Suppressor macrophage treated with lipopolysaccharide for 4 hours (primary cell): Measurements from ENCODE around the gene TNRC6C.

Experiments
- DNase-seq: peaks from one replicate; pipeline ENCODE4 v3.0.0-alpha.2; 2020

The TNRC6C gene, protein sequence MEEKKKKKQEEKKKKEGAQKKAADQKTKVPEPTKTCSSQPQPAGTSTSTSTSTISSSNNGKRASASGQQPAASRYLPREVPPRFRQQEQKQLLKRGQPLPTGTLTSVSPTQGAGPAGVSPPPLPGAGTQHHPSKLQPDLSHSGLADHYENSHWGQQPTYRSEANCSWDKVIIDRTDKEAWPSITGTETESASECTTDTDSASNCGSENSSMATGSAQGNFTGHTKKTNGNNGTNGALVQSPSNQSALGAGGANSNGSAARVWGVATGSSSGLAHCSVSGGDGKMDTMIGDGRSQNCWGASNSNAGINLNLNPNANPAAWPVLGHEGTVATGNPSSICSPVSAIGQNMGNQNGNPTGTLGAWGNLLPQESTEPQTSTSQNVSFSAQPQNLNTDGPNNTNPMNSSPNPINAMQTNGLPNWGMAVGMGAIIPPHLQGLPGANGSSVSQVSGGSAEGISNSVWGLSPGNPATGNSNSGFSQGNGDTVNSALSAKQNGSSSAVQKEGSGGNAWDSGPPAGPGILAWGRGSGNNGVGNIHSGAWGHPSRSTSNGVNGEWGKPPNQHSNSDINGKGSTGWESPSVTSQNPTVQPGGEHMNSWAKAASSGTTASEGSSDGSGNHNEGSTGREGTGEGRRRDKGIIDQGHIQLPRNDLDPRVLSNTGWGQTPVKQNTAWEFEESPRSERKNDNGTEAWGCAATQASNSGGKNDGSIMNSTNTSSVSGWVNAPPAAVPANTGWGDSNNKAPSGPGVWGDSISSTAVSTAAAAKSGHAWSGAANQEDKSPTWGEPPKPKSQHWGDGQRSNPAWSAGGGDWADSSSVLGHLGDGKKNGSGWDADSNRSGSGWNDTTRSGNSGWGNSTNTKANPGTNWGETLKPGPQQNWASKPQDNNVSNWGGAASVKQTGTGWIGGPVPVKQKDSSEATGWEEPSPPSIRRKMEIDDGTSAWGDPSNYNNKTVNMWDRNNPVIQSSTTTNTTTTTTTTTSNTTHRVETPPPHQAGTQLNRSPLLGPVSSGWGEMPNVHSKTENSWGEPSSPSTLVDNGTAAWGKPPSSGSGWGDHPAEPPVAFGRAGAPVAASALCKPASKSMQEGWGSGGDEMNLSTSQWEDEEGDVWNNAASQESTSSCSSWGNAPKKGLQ (N-terminal part only)

DNA sequence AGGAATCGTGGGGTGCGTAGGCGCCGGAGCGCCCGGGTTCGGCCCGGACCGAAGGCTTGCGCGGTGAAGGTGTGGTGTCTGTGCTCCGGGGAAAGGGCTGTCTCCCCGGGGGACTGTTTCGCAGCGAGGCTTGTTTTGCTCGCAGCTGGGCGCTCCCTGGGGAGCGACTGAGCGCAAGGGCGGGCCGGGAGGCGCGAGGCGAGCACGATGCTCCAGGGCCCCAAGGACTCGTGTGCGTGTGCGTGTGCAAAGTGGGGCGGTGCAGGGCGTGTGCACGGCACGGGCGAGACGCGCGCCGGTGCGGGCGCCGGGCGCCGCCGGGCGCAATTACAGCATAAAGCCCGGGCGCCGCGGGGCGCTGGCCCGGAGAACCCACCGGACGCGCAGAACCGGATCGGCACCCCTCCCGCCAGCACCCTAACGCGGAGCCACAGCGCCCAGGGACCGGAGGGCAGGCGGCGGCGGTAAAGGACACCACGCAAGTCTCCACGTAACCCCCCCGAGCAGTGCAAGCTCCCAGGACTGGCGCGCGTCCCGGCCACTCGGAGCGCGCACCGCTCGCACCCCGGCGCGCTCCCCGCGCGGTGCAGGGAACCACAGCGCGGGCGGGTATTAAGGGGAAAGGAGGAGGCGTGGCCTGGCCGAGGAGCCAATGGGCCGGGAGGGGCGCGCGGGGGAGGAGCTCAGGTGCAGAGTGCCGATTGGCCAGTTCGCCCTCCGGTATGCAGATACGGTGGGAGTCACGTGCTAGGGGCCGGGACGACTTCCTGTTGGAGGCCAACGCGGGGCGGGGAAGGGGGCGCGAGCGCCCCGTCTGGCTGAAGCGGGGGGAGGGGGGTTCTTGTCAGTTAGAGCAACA, at the start of gene TNRC6C:
TSS of gene TNRC6C (plus strand) at position 847 of the 859 bp plus-strand sequence. CDS start 45,504 bp downstream, outside the sequence.
- peak; percentile 99 for DNase-seq

DNA sequence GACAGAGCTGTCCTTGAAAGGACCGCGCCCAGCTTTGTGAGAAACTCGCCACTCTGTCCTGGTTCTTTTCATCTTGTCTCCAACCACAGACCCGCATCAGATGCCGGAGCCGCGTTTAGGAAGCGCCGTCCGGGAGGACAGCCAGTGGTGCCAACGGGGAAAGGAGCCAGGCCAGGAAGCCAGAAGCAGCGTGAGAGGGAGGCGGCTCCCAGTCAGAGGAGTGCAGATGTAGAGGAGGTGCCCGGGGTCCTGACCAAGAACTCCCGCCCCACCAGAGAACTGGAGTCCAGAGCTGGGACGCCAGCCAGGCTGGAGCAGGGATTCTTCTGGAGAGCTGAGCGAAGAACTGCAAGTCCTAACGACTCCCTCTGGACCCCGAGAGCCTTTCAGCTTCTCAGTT, 49.3 kb upstream of the TNRC6C start:
- DNase-seq, result no peak

GRCh38 chr17:77909816-77910215, 48.7 kb upstream of the TNRC6C start:
- DNase-seq, result no peak

DNA sequence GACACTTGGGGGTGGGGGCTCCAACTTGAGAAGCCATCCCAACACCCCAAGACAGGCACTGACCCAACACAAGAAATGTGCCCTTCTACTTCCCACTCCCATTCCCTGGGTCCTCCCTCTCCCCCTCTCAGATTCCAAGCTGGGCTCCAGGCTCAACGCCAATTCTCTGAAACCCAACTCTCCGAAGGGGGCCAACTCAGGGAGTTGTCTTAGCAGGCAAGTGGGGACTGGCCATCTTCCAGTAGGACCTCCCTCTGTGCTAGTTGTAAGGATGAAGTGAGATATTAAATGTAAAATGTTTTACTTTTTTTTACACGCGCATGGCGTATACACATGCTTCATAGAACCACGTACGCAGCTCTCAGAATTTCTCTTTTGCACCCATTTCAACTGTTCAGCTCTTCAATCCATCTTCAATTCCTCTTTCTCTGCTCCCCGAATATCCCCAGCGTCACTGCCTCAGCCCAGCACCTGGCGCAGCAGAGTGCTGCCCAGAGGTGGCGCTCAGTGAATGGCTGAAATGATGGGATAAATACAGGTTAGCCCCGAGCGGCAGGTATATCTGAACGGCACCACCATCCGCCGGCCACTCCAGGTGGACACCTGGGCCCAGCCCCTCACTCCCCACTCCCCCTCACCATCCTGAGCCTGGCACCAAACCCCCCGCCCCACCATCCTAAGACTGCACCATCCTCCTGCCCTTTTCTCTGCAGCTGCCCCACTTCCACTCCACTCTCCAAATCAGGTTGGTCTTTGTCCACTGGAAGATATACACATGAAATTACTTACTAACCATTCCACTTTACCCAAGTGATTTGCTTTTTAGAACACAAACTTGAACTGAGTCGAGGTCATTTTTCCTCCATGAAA, 43.9 kb upstream of the TNRC6C start:
- DNase-seq, result no peak

- no peak for DNase-seq
Observed at GRCh38 chr17:77915594-77916021, 42.9 kb upstream of the TNRC6C start.

- DNase-seq, result no peak
Observed at GRCh38 chr17:77916264-77916663, 42.2 kb upstream of the TNRC6C start.

GRCh38 chr17:77916703-77917481, 41.6 kb upstream of the TNRC6C start:
- peak; percentile 90 for DNase-seq

GRCh38 chr17:77919276-77919675, 39.2 kb upstream of the TNRC6C start:
- no peak for DNase-seq

GRCh38 chr17:77923135-77923534, 35.4 kb upstream of the TNRC6C start:
- no peak for DNase-seq

DNA sequence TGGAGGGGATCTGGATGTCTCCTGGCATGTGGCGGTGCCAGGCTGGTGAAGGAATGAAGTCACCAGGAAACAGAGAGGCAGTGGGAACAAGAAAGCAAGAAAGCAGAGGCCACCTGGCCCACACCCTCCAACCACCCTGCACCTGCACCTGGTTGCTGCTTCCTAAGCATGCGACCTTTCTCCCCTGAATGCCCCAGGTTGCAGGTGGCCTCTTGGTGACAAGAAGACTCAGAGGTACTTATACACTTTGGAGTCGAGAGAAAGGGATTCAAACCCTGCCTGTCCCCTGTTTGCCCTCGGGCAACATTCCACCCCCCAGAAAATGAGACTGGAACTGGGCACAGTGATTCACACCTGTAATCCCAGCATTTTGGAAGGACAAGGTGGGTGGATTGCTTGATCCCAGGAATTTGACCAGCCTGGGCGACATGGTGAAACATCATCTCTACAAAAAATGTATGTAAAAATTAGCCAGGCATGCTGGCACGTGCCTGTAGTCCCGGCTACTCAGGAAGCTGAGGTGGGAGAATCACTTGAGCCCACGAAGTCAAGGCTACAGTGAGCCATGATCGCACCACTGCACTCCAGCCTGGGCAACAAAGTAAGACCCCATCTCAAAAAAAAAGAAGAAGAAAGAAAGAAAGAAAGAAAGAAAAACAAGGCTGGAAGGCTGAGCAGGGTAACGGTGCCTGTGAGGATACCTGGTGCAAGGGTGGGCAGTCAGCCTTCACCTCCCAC, 34.6 kb upstream of the TNRC6C start:
- DNase-seq, result no peak

GRCh38 chr17:77924757-77925336, 33.7 kb upstream of the TNRC6C start:
- no peak for DNase-seq

DNA sequence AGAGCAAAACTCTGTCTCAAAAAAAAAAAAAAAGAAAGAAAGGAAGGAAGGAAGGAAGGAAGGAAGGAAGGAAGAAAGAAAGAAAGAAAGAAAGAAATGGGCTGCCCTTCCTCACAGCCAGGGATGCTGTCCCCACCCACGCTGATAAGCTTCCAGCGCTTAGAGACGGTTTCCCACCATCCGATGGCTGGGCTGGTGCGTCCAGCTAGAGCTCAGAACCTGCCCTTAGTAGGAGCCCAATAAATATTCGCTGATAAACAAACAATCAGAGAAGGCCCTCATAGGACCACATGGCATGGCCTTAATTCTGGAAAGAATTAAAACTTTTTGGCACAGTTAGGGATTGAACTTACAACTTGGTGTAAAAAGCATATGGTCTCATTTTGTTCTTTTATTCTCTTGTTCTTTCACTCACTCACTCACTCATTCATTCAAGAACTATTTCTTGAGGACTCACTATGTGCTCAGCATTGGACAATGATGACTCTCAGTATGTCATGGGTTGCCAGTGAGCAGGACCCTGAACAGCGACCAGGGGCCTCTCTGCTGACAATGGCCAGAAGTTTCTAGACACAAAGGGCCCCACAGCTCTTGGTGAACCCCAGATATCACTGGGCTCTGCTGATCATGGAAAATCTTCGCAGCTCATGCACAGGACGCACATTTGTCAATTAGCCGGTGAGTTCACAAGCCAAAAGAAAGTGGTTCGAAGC, 32.5 kb upstream of the TNRC6C start:
- DNase-seq, result no peak

GRCh38 chr17:77926981-77927380, 31.5 kb upstream of the TNRC6C start:
- DNase-seq, result no peak

- DNase-seq, result no peak
Observed at GRCh38 chr17:77927777-77928518, 30.6 kb upstream of the TNRC6C start.

DNA sequence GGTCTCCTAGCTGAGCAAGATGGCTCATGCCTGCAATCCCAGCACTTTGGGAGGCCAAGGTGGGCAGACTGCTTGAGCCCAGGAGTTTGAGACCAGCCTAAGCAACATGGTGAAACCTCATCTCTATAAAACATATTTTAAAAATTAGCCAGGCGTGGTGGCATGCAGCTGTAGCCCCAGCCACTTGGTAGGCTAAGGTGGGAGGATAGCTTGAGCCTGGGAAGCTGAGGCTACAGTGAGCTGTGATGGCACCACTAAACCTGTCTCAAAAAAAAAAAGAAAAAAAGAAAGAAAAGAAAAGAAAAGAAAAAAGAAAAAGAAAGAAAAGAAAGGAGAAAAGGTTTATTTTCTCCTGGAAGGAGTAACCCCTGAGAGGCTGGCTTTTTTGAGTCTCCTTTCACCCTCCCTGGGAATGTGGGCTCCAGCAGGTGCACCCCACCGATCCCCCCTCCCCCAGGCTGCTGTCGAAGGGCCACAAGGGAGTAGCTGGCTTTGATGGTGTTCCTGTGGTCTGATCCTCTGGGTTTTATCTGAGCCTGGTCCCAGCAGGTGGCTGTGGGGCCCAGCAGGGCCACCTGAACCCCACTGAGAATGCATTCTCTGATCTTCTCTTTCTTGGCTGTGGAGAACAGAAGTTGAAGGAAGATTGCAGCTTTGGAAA, 29.9 kb upstream of the TNRC6C start:
- no peak for DNase-seq

GRCh38 chr17:77929180-77929564, 29.3 kb upstream of the TNRC6C start:
- DNase-seq, result no peak

DNA sequence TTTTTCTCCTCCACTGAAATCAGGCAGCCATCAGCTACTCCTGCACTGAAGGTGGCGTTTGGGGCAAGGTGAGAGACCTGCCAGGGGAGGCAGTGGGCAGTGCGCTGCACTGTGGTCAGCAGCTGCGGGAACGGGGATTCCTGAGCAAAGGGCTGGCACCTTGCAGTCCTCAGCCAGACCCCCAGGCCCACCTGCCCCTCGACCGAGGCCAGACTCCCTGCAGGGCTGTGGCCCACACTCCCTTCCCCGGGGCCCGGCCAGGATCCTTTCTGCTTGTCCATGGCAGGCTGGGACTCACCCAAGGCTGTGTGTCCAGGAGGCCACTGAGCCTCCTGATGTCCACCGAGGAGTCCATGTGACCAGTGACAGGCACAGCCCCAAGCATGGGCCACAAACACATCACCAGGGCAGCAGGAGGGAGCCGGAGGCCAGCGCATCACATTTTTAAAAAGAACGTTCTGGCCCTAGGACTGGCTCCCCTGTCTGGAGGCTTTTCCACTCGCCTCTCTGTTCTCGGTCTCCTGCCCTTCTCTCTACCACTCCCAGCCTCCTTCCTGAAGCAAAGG, 28.5 kb upstream of the TNRC6C start:
- DNase-seq, result no peak
